Erythroblast (primary cell): ENCODE measurements around the gene ARMC9.

Experiments
- GATA1 ChIP-seq: IDR thresholded peaks from 2 replicates; pipeline ENCODE4 v1.6.1; 2011; ENCODE audit warnings: low read depth, mild to moderate bottlenecking, control low read depth, low read length, moderate library complexity
- POLR2A ChIP-seq: IDR thresholded peaks from 2 replicates; pipeline ENCODE4 v1.6.1; 2011; ENCODE audit warnings: mild to moderate bottlenecking, low read length

DNA sequence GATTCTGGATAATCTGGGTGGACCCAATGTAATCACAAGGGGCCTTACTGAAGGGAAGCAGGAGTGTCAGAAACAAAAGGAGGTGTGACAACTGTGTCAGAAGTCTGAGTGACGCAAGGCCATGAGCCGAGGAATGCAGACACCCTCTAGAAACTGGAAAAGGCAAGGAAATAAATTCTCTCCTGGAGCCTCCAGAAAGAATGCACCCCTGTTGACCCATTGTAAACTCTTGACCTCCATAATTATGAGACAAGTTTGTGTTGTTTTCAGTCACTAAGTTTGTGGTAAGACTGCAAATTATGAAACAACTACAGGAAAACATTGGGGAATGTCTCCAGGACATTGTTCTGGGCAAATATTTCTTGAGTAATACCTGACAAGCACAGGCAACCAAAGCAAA is 149.7 kb downstream of the ARMC9 start:
- TF ChIP-seq POLR2A (no peak), GATA1 (no peak)
